ENCODE measurements around the gene PDE6A.

Gene PDE6A

DNA sequence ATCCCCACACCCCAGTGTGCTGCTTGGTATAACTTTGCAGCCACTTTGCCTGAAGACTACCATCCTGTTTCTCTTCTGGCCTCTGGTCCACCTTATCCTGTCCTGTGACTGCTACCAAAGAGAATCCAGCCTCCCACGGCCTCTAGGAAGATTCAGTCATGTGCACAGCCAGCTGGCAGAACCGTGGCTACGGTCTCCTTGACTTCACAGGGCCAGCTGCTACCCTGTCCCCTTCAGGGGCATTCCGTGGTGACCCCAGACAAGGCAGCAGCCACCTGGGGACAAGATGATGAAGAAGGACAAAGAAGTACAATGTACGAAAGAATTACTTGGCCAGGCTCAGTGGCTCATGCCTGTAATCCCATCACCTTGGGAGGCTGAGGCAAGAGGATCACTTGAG lies 98.6 kb downstream of the PDE6A start:
- FAIRE-seq (no peak), DNase-seq (ENCODE audit: insufficient read length, low spot score) (no peak)
- no peak for TF ChIP-seq POLR2A (IDR thresholded peaks at IDR 0.05; ENCODE audit: low read depth, low read length)

GRCh38 chr5:149845601-149846000 lies 99.0 kb downstream of the PDE6A start:
- DNase-seq (ENCODE audit: insufficient read length, low spot score) (no peak), FAIRE-seq (no peak)
- TF ChIP-seq POLR2A (IDR thresholded peaks at IDR 0.05; ENCODE audit: low read depth, low read length) = no peak

GRCh38 chr5:149841851-149842793 lies 102.5 kb downstream of the PDE6A start:
- FAIRE-seq (no peak), DNase-seq (ENCODE audit: insufficient read length, low spot score) (no peak)
- no peak for TF ChIP-seq POLR2A (IDR thresholded peaks at IDR 0.05; ENCODE audit: low read depth, low read length)

DNA sequence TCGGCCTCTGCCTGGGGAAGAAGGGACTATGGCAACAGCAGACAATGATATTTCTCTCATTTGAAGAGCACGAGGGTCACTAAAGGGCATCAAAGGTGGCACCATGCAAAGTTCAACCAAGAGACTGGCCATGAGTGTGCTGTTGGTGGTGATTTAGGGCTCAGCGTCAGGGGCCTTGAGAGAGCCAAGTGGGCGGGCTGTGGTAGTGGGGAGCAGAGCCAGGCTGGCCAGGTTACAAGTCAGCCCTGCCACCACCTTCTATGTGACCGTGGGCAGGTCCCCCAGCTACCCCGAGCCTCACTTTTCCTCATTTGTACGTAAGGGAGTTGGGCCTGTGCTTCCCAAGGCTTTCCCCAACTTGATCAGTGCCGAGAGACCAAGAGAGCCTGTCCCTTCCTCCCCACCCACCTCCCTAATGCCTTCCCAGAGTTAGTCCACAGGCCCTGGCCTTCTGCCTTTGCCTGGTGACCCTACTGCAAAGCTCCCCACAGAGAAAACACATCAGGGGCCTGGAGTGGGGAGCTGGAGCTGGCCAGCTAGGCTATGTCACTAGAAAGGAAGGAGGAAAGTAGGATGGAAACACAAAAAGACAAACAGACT lies 104.3 kb downstream of the PDE6A start:
- no peak for DNase-seq (ENCODE audit: insufficient read length, low spot score)
- no peak for TF ChIP-seq POLR2A (IDR thresholded peaks at IDR 0.05; ENCODE audit: low read depth, low read length)
- FAIRE-seq = no peak

- TF ChIP-seq POLR2A (IDR thresholded peaks at IDR 0.05; ENCODE audit: low read depth, low read length) = no peak
- FAIRE-seq = no peak
- no peak for DNase-seq (ENCODE audit: insufficient read length, low spot score)
Observed at GRCh38 chr5:149839761-149840160, 104.8 kb downstream of the PDE6A start.

DNA sequence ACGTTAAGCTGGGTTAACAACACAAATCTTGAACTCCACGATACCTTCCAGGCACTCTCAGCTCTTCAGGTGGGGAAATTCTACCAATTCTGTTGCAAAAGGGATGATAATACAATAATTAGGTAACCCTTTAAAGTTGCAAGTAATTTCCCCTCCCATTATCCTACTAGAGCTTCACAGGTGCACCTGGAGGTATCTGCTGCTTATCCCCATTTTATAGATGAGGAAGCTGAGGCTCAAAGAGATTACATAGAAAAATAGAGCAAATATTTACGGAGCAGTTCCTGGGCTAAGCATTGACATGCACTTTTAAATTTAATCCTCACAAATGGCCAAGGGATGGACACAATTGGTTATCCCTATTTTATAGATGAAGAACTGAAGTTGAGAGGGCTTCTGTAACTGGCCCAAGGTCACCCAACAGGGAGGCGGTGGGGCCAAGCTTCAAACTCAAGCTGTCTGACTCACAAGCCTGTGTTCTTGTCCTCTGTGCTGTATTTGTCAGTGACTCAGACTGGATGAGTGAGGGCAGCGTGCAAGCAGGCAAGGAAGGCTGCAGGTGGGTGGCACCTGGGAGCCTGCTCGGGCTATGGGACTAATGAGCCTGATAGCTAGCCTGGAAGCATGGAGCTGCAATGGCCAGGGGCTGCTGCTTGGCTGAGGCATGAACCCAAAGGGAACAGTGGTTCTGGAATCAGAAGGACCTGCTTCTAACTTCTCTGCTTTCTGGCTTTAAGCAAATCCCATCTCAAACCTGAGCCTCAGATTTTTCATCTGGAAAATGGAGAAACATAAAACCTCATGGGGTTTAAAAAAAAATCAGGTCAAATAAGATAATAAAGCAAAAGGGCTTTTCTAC lies 105.5 kb downstream of the PDE6A start:
- TF ChIP-seq POLR2A (IDR thresholded peaks at IDR 0.05; ENCODE audit: low read depth, low read length) = no peak
- no peak for FAIRE-seq
- DNase-seq (ENCODE audit: insufficient read length, low spot score) = peak; percentile 79

- DNase-seq (ENCODE audit: insufficient read length, low spot score) = peak; percentile 67
- FAIRE-seq = no peak
- no peak for TF ChIP-seq POLR2A (IDR thresholded peaks at IDR 0.05; ENCODE audit: low read depth, low read length)
Observed at GRCh38 chr5:149837680-149838269, 106.8 kb downstream of the PDE6A start.

DNA sequence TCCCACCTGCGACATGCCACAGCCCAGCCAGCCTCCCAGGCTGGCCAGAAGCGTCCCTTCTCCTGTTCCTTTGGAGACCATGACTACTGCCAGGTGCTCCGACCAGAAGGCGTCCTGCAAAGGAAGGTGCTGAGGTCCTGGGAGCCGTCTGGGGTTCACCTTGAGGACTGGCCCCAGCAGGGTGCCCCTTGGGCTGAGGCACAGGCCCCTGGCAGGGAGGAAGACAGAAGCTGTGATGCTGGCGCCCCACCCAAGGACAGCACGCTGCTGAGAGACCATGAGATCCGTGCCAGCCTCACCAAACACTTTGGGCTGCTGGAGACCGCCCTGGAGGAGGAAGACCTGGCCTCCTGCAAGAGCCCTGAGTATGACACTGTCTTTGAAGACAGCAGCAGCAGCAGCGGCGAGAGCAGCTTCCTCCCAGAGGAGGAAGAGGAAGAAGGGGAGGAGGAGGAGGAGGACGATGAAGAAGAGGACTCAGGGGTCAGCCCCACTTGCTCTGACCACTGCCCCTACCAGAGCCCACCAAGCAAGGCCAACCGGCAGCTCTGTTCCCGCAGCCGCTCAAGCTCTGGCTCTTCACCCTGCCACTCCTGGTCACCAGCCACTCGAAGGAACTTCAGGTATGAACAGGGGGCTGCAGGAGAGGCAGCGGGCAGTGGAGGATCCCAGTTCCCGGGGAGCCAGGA lies 108.0 kb downstream of the PDE6A start:
- DNase-seq (ENCODE audit: insufficient read length, low spot score) = no peak
- TF ChIP-seq POLR2A (IDR thresholded peaks at IDR 0.05; ENCODE audit: low read depth, low read length) = no peak
- FAIRE-seq = no peak

DNA sequence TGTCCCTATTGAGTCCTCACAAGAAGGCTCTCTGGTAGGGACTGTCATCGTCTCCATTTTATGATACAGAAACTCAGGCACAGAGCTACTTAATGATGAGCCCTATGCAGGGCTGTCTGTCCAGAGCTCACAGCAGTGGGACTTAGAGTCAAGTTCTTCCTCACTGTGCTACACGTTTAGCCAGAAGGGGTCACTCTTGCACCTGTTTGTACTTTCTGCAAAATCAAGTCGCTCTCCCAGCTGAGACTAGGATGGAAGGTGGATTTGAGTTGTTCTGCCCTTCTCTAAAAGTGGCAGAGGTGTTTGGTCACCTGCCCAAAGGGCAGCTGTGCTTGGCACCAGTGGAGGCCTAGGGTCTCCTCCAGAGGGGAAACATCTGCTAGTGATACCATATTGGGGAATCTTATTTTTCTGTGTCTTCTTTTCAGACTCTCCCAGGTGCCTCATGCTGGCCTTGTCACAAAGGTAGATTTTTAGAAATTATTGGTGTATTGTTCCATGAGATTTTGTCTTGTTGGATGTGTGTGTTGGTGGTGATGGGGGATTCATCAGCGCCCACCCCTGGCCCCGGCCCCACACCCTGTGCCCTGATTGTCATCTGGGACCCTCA lies 110.2 kb downstream of the PDE6A start:
- FAIRE-seq (peak; percentile 36), DNase-seq (ENCODE audit: insufficient read length, low spot score) (peak; percentile 63)
- TF ChIP-seq POLR2A (IDR thresholded peaks at IDR 0.05; ENCODE audit: low read depth, low read length) = no peak

DNA sequence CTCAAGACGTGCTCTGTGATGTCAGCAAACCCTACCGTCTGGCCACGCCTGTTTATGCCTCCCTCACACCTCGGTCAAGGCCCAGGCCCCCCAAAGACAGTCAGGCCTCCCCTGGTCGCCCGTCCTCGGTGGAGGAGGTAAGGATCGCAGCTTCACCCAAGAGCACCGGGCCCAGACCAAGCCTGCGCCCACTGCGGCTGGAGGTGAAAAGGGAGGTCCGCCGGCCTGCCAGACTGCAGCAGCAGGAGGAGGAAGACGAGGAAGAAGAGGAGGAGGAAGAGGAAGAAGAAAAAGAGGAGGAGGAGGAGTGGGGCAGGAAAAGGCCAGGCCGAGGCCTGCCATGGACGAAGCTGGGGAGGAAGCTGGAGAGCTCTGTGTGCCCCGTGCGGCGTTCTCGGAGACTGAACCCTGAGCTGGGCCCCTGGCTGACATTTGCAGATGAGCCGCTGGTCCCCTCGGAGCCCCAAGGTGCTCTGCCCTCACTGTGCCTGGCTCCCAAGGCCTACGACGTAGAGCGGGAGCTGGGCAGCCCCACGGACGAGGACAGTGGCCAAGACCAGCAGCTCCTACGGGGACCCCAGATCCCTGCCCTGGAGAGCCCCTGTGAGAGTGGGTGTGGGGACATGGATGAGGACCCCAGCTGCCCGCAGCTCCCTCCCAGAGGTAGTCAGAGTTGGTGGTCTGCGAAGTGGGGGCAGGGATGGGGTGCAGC lies 111.3 kb downstream of the PDE6A start:
- TF ChIP-seq POLR2A (IDR thresholded peaks at IDR 0.05; ENCODE audit: low read depth, low read length) = no peak
- FAIRE-seq = no peak
- DNase-seq (ENCODE audit: insufficient read length, low spot score) = no peak

DNA sequence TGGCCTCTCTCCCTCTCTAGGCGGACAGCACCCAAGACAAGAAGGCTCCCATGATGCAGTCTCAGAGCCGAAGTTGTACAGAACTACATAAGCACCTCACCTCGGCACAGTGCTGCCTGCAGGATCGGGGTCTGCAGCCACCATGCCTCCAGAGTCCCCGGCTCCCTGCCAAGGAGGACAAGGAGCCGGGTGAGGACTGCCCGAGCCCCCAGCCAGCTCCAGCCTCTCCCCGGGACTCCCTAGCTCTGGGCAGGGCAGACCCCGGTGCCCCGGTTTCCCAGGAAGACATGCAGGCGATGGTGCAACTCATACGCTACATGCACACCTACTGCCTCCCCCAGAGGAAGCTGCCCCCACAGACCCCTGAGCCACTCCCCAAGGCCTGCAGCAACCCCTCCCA lies 112.0 kb downstream of the PDE6A start:
- DNase-seq (ENCODE audit: insufficient read length, low spot score) = no peak
- no peak for TF ChIP-seq POLR2A (IDR thresholded peaks at IDR 0.05; ENCODE audit: low read depth, low read length)
- FAIRE-seq = no peak

GRCh38 chr5:149831492-149831891 lies 113.1 kb downstream of the PDE6A start:
- no peak for DNase-seq (ENCODE audit: insufficient read length, low spot score)
- TF ChIP-seq POLR2A (IDR thresholded peaks at IDR 0.05; ENCODE audit: low read depth, low read length) = no peak
- no peak for FAIRE-seq
